Measurements from ENCODE around the gene FAM131A. TPM values are rescaled to one million over a fixed set of nuclear protein-coding genes. Genes with fewer than 3 reads are reported as not detected.

Gene FAM131A
- total and polyA plus RNA-seq, 10 of the 15 experiments (the other 5 are each of a cell fraction or from before 2014, with no cell fraction given): 0.31 to 4.5 (median 1.5) TPM

DNA sequence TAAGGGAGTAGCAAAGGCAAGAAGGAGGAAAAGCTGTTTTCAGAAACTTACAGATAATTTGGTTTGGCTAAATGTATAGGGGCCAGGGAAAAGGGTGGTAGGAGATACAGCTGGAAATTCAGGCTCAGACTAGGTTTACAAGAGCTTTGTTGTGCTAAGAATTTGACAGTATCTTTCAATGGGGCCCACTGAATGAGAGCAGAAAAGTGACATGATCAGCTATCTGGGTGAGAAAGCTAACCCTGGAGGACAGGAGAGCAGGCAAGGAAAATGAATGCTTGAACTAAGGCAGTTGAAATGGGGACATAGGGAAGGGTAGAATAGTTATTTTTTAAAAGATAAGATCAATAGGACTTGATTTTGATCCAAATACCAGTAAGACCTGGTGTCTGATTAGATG lies 25.8 kb upstream of the FAM131A start:
- POLR2A ChIA-PET: interaction anchor here (0.6 to 0.8 kb wide), 2 partner anchors 143 to 154 kb away, joined by 3 read pairs; no protein-coding TSS in a partner anchor
- SMC1A ChIA-PET (ENCODE audit: uncharacterized antibody, unreplicated experiment): no interaction called here
- DNase-seq (ENCODE audit: low read depth, low spot score): no peak
- Histone ChIP-seq H3K27me3 (replicated peaks in 1 of 2; ENCODE audit: control insufficient read depth in 2 of 2, insufficient read depth in 2 of 2, low read length in 1 of 2) (no peaks in the 10 kb centered on the region), H3K79me2 (ENCODE audit: control insufficient read depth, insufficient read depth, low read length) (peaks cover 21% of the 10 kb centered on the region), H3K4me2 (ENCODE audit: control insufficient read depth, insufficient read depth) (no peak overlapping the region), H3K4me1 (ENCODE audit: control insufficient read depth, insufficient read depth, low read length) (0 out of 2 replicates have a peak, but pooled peaks cover 2% of the 10 kb centered on the region), H4K20me1 (ENCODE audit: control insufficient read depth, insufficient read depth) (peaks cover 7% of the 10 kb centered on the region), H3K36me3 (ENCODE audit: control insufficient read depth in 2 of 2, insufficient read depth in 2 of 2, low read length in 1 of 2) (peaks cover 5 to 6% of the 10 kb centered on the region in 2 experiments), H3K27ac (ENCODE audit: control insufficient read depth, insufficient read depth) (no peak overlapping the region), H3K9me3 (replicated peaks; ENCODE audit: control insufficient read depth, insufficient read depth, low read length) (no peaks in the 10 kb centered on the region), H3K9ac (ENCODE audit: control insufficient read depth, insufficient read depth, low read length) (no peak overlapping the region), H3K4me3 (no peak overlapping the region), H2AFZ (ENCODE audit: control insufficient read depth, low read depth, low read length) (no peak overlapping the region)
- intact Hi-C loops (cut with micrococcal nuclease; ENCODE audit: unreplicated experiment) (no loop called here), in situ Hi-C loops (cut with MboI) (no loop called here)
- no peak for TF ChIP-seq BCL11A (IDR thresholded peaks at IDR 0.05; ENCODE audit: low read depth, low read length)
- TF ChIP-seq EP300 (IDR thresholded peaks at IDR 0.05; ENCODE audit: borderline replicate concordance in 1 of 2, control insufficient read depth in 1 of 2, low read depth in 2 of 2, low read length in 2 of 2): no peak
- no peak for TF ChIP-seq IRF4 (IDR thresholded peaks at IDR 0.05; ENCODE audit: low read depth, low read length)
- TF ChIP-seq SP1 (IDR thresholded peaks at IDR 0.05; ENCODE audit: low read depth, low read length): no peak
- no peak for TF ChIP-seq MXI1 (IDR thresholded peaks at IDR 0.05; ENCODE audit: low read depth, low read length)
- BruUV-seq (replicated peaks): no TSS peak
- RAD21 ChIA-PET (ENCODE audit: unreplicated experiment): no interaction called here
- no peak for ATAC-seq
- FAIRE-seq: no peak
- CTCF ChIA-PET: interaction anchor here (0.8 kb wide), 1 partner anchor 11 kb away, joined by 6 read pairs; no protein-coding TSS in a partner anchor

DNA sequence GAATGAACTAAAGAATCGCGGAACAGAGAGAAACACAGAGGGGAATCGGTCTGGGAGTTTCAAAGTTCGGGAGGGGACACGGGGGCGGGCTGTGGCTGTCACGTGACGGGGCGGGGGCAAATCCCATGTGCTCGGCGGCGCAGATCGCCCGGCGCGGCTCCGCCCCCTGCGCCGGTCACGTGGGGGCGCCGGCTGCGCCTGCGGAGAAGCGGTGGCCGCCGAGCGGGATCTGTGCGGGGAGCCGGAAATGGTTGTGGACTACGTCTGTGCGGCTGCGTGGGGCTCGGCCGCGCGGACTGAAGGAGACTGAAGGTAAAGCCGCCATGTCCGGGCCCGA lies 23.1 kb upstream of the FAM131A start, which contains the start of gene EIF4G1:
EIF4G1 (plus strand) TSS at position 244 of the 337 bp plus-strand sequence. CDS start 1,191 bp downstream, outside the sequence.
- peak; percentile 61 for DNase-seq (ENCODE audit: low read depth, low spot score)
- ChIA-PET POLR2A (no interaction called here), SMC1A (ENCODE audit: uncharacterized antibody, unreplicated experiment) (no interaction called here), RAD21 (ENCODE audit: unreplicated experiment) (no interaction called here), CTCF (no interaction called here)
- peak; percentile 93 for FAIRE-seq
- peak; percentile 88 for ATAC-seq
- Histone ChIP-seq H3K36me3 (ENCODE audit: control insufficient read depth in 2 of 2, insufficient read depth in 2 of 2, low read length in 1 of 2) (peaks cover 4 to 17% of the 10 kb centered on the region in 2 experiments), H4K20me1 (ENCODE audit: control insufficient read depth, insufficient read depth) (peaks cover 12% of the 10 kb centered on the region), H3K9ac (ENCODE audit: control insufficient read depth, insufficient read depth, low read length) (peak within 1 kb of the TSS; percentile 99), H3K79me2 (ENCODE audit: control insufficient read depth, insufficient read depth, low read length) (peaks cover 46% of the 10 kb centered on the region), H3K4me3 (peak within 1 kb of the TSS; percentile 100), H3K4me1 (ENCODE audit: control insufficient read depth, insufficient read depth, low read length) (0 out of 2 replicates have a peak, but pooled peaks cover 3% of the 10 kb centered on the region), H3K4me2 (ENCODE audit: control insufficient read depth, insufficient read depth) (peak within 1 kb of the TSS; percentile 95), H3K9me3 (replicated peaks; ENCODE audit: control insufficient read depth, insufficient read depth, low read length) (no peaks in the 10 kb centered on the region), H2AFZ (ENCODE audit: control insufficient read depth, low read depth, low read length) (peak within 1 kb of the TSS; percentile 92), H3K27ac (ENCODE audit: control insufficient read depth, insufficient read depth) (peak within 1 kb of the TSS; percentile 92), H3K27me3 (replicated peaks in 1 of 2; ENCODE audit: control insufficient read depth in 2 of 2, insufficient read depth in 2 of 2, low read length in 1 of 2) (no peaks in the 10 kb centered on the region)
- in situ Hi-C loops (cut with MboI) (no loop called here), intact Hi-C loops (cut with micrococcal nuclease; ENCODE audit: unreplicated experiment) (loop anchor here (2.0 kb wide), 1 partner anchor 16 kb away; the partner anchor contains the start of gene PSMD2)
- WGBS (ENCODE audit: insufficient coverage, insufficient replicate concordance, low lambda C conversion rate, missing lambda C conversion rate): under 1% methylated on average over 32 of the region's 40 CpGs
- no TSS peak for BruUV-seq (replicated peaks)
- TF ChIP-seq SPI1 (IDR thresholded peaks at IDR 0.05; ENCODE audit: borderline replicate concordance, insufficient read depth, low read depth, low read length) (no peak), TBL1XR1 (IDR thresholded peaks at IDR 0.05; ENCODE audit: low read depth, low read length) (no peak), CHD4 (IDR thresholded peaks at IDR 0.05) (no peak), SRF (IDR thresholded peaks at IDR 0.05; ENCODE audit: low read depth in 2 of 2, low read length in 2 of 2) (no peak), TARDBP (IDR thresholded peaks at IDR 0.05; ENCODE audit: borderline replicate concordance) (no peak), KDM1A (IDR thresholded peaks at IDR 0.05; ENCODE audit: borderline replicate concordance) (no peak), EP300 (IDR thresholded peaks at IDR 0.05; ENCODE audit: borderline replicate concordance in 1 of 2, control insufficient read depth in 1 of 2, low read depth in 2 of 2, low read length in 2 of 2) (no peak), TCF7 (IDR thresholded peaks at IDR 0.05; ENCODE audit: borderline replicate concordance) (no peak), SMC3 (IDR thresholded peaks at IDR 0.05; ENCODE audit: borderline replicate concordance, low read length) (no peak), BHLHE40 (IDR thresholded peaks at IDR 0.05; ENCODE audit: borderline replicate concordance in 1 of 2, low read depth in 2 of 2, low read length in 1 of 2) (peak; percentile 79 to 95; a peak in 3 of 4 replicates)
- TF ChIP-seq, protein P1, sequence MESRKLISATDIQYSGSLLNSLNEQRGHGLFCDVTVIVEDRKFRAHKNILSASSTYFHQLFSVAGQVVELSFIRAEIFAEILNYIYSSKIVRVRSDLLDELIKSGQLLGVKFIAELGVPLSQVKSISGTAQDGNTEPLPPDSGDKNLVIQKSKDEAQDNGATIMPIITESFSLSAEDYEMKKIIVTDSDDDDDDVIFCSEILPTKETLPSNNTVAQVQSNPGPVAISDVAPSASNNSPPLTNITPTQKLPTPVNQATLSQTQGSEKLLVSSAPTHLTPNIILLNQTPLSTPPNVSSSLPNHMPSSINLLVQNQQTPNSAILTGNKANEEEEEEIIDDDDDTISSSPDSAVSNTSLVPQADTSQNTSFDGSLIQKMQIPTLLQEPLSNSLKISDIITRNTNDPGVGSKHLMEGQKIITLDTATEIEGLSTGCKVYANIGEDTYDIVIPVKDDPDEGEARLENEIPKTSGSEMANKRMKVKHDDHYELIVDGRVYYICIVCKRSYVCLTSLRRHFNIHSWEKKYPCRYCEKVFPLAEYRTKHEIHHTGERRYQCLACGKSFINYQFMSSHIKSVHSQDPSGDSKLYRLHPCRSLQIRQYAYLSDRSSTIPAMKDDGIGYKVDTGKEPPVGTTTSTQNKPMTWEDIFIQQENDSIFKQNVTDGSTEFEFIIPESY (IDR thresholded peaks at IDR 0.05): no peak
- TF ChIP-seq, protein P2, sequence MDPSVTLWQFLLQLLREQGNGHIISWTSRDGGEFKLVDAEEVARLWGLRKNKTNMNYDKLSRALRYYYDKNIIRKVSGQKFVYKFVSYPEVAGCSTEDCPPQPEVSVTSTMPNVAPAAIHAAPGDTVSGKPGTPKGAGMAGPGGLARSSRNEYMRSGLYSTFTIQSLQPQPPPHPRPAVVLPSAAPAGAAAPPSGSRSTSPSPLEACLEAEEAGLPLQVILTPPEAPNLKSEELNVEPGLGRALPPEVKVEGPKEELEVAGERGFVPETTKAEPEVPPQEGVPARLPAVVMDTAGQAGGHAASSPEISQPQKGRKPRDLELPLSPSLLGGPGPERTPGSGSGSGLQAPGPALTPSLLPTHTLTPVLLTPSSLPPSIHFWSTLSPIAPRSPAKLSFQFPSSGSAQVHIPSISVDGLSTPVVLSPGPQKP (IDR thresholded peaks at IDR 0.05; ENCODE audit: low read depth, low read length): no peak
